ENCODE results near the gene HSPB1.

The HSPB1 gene

DNA sequence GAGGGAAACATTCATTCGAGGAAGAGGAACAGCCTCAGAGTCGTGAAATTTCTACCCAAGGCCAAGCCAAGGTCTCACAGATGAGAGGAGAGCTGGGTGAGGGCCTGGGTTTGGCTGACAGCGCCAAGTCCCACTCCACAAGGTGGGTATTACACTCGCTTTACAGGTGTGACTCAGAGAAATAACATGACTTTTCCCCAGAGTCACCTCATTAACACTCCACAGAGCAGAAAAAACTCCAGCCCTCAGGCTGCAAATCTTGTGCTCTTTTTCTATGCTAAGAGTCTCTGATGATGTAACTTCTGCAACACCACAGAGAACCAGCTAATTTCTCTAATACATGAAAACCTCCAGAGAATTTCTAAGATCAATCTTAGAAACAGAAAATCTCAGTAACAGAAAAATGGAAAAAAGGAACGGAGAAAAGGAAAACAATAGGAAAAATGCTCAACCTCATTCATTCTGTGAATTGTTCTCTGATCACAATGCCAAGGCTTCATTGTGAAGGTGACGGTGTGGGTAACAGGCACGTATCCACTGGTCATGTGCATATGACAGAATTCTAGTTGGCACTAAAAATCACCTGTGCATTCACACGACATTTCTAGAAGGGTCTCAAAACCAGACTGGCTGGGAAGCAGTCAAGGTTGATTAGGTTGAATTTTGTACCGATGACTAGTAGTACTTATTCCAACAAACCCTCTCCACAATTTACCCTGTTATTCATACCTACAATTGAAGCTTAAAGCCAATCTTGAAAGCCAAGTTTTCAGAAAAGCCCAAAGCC, 36.0 kb downstream of the HSPB1 start:
- Histone ChIP-seq H3K4me3 (ENCODE audit: low read length) (no peak overlapping the region), H3K27me3 (replicated peaks; ENCODE audit: control insufficient read depth, insufficient read depth, low read length) (no peaks in the 10 kb centered on the region), H3K9ac (ENCODE audit: low read length) (peak overlapping the region; percentile 78), H3K9me3 (ENCODE audit: control insufficient read depth, low read length) (no peaks in the 10 kb centered on the region), H3K4me1 (ENCODE audit: control insufficient read depth, insufficient read depth, low read length) (peaks cover 71% of the 10 kb centered on the region), H3K36me3 (ENCODE audit: control insufficient read depth, insufficient read depth, low read length, severe bottlenecking) (peaks cover 55% of the 10 kb centered on the region)
- DNase-seq (ENCODE audit: low read depth) = peak; percentile 49

DNA sequence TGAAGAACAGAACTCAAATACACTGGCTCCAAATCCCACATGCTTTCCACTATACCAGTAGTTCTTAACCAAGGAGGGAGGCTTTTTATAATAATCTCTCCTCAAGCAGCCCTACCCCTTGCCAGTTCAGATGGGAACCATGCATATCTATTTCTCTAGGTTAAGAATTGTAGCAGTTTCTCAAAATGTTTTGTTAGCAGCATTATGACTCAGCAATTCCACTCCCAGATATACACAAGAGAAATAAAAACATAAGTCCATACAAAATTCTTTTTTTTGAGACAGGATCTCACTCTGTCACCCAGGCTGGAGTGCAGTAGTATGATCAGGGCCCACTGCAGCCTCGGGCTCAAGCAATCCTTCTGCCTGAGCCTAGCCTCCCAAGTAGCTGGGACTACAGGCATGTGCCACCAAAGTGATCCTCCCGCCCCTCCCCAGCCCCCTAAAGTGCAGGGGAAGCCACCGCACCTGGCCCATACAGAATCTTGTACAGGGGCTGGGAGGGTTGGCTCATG, 38.2 kb downstream of the HSPB1 start:
- Histone ChIP-seq H3K9me3 (ENCODE audit: control insufficient read depth, low read length) (no peaks in the 10 kb centered on the region), H3K27me3 (replicated peaks; ENCODE audit: control insufficient read depth, insufficient read depth, low read length) (no peaks in the 10 kb centered on the region), H3K36me3 (ENCODE audit: control insufficient read depth, insufficient read depth, low read length, severe bottlenecking) (peaks cover 71% of the 10 kb centered on the region), H3K4me1 (ENCODE audit: control insufficient read depth, insufficient read depth, low read length) (peaks cover 58% of the 10 kb centered on the region), H3K9ac (ENCODE audit: low read length) (peak overlapping the region; percentile 61), H3K4me3 (ENCODE audit: low read length) (no peak overlapping the region)
- DNase-seq (ENCODE audit: low read depth) = peak; percentile 88

DNA sequence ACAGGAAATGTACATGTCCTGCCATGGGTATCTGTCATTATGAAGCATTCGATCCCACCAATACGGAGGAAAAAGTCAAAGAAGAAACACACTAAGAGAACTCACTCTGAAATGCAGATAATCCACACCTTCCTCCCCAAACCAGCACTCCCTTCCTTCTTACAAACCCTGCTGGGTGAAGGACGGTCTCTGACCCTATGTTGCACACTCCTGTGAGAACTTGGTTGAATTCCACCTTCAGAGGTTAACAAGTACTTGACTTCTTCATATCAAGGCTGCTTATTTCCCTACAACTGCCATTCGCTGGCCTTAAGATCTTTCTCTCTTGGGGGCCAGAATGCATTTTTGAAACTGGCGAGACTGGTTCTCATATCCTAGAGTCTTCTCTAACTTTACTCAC, 39.7 kb downstream of the HSPB1 start:
- Histone ChIP-seq H3K4me1 (ENCODE audit: control insufficient read depth, insufficient read depth, low read length) (peaks cover 58% of the 10 kb centered on the region), H3K9me3 (ENCODE audit: control insufficient read depth, low read length) (no peaks in the 10 kb centered on the region), H3K9ac (ENCODE audit: low read length) (no peak overlapping the region), H3K36me3 (ENCODE audit: control insufficient read depth, insufficient read depth, low read length, severe bottlenecking) (peaks cover 76% of the 10 kb centered on the region), H3K27me3 (replicated peaks; ENCODE audit: control insufficient read depth, insufficient read depth, low read length) (no peaks in the 10 kb centered on the region), H3K4me3 (ENCODE audit: low read length) (no peak overlapping the region)
- DNase-seq (ENCODE audit: low read depth) = no peak

DNA sequence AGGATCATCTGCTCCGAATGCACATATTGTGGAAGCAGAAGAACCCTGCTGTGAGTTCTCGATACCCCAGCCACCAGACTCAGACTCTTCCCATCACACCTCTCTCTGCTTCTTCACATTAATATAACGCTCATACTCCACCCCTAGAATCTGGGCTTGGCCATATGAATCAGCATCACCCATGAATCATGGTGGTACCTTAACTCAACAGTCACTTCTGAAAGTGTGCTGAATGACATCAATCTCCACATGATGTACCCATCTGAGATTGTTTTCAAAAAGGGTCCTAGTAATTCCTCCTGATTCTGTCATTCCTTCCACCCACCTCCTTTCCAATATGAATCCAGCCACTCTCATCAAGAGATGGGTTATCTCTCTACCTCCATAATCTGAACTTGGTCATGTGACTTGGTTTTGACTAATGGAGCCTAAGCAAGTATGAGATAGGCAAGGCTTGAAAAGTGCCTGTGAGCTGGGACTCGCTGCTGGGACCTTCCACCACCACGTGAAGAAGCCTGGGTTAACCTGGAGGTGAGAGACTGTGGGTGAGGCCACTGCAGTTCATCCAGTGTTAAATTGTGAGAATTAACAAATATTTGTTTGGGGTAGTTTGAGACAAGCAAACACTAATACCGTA, 40.9 kb downstream of the HSPB1 start:
- H3K9ac ChIP-seq (ENCODE audit: low read length) = no peak overlapping the region
- peaks cover 86% of the 10 kb centered on the region for H3K36me3 ChIP-seq (ENCODE audit: control insufficient read depth, insufficient read depth, low read length, severe bottlenecking)

DNA sequence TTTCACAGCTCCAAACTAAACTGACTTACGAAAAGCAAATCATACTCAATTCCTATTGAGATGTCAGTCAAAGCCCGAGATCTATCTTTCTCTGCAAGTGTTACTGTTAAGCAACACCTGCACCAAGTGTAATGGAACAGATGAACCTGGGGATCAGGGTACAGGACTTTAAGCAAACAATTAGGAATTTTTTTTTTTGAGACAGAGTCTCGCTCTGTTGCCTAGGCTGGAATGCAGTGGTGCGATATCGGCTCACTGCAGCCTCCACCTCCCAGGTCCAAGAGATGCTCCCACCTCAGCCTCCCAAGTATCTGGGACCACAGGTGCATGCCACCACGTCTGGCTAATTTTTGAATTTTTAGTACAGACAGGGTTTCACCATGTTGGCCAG, 41.5 kb downstream of the HSPB1 start:
- DNase-seq (ENCODE audit: low read depth) = no peak
- Histone ChIP-seq H3K27me3 (replicated peaks; ENCODE audit: control insufficient read depth, insufficient read depth, low read length) (no peaks in the 10 kb centered on the region), H3K9me3 (ENCODE audit: control insufficient read depth, low read length) (no peaks in the 10 kb centered on the region), H3K4me3 (ENCODE audit: low read length) (no peak overlapping the region), H3K36me3 (ENCODE audit: control insufficient read depth, insufficient read depth, low read length, severe bottlenecking) (peaks cover 87% of the 10 kb centered on the region), H3K4me1 (ENCODE audit: control insufficient read depth, insufficient read depth, low read length) (peaks cover 59% of the 10 kb centered on the region), H3K9ac (ENCODE audit: low read length) (no peak overlapping the region)

More for the DNA sequence above, 40.9 kb downstream of the HSPB1 start:
- H3K9me3 ChIP-seq (ENCODE audit: control insufficient read depth, low read length) = no peaks in the 10 kb centered on the region
- no peaks in the 10 kb centered on the region for H3K27me3 ChIP-seq (replicated peaks; ENCODE audit: control insufficient read depth, insufficient read depth, low read length)
- no peak for DNase-seq (ENCODE audit: low read depth)
- no peak overlapping the region for H3K4me3 ChIP-seq (ENCODE audit: low read length)
- H3K4me1 ChIP-seq (ENCODE audit: control insufficient read depth, insufficient read depth, low read length) = peaks cover 59% of the 10 kb centered on the region

DNA sequence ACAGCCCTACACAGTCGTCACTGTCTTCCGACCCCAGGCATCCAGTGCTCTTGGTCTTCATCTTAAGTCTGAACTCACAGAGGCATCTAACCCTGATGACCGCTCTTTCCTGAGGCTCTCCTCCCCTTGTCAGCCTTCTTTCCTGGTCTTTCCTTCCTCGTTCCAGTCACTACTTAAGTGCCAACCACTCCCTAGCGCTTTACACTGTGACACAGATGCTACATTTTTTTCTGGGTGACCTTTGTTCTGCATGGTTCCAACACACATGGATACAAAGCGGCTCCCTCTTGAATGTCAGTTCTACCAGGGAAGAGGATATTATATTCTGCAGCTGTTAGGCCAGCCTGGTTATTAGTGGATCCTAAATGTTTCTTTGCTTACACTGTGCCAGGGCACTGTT, 43.6 kb downstream of the HSPB1 start:
- no peak overlapping the region for H3K9ac ChIP-seq (ENCODE audit: low read length)
- no peak overlapping the region for H3K4me3 ChIP-seq (ENCODE audit: low read length)
- H3K4me1 ChIP-seq (ENCODE audit: control insufficient read depth, insufficient read depth, low read length) = peaks cover 51% of the 10 kb centered on the region
- peaks cover 97% of the 10 kb centered on the region for H3K36me3 ChIP-seq (ENCODE audit: control insufficient read depth, insufficient read depth, low read length, severe bottlenecking)
- DNase-seq (ENCODE audit: low read depth) = no peak
- H3K27me3 ChIP-seq (replicated peaks; ENCODE audit: control insufficient read depth, insufficient read depth, low read length) = no peaks in the 10 kb centered on the region
- no peaks in the 10 kb centered on the region for H3K9me3 ChIP-seq (ENCODE audit: control insufficient read depth, low read length)

DNA sequence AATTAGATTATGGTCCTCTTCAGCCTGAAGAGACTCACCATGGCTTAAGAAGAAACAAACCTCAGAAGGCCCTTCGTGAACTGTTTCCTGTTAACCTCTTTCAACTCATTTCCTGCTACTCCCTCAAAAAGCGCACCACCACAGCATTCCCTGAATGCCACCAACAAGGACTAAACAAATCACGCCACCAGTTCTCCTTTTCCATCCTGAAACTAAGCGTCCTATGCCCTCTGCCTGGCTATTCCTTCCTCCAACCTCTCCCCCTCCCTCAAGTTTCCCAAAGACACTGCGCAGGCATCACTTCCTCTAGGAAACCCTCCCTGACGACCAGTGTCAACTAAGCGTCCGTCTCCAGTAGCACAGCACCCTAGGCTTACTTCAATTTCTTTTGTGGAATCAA, 44.3 kb downstream of the HSPB1 start:
- Histone ChIP-seq H3K4me1 (ENCODE audit: control insufficient read depth, insufficient read depth, low read length) (peaks cover 46% of the 10 kb centered on the region), H3K36me3 (ENCODE audit: control insufficient read depth, insufficient read depth, low read length, severe bottlenecking) (peaks cover 95% of the 10 kb centered on the region), H3K4me3 (ENCODE audit: low read length) (no peak overlapping the region), H3K9me3 (ENCODE audit: control insufficient read depth, low read length) (no peaks in the 10 kb centered on the region), H3K27me3 (replicated peaks; ENCODE audit: control insufficient read depth, insufficient read depth, low read length) (no peaks in the 10 kb centered on the region), H3K9ac (ENCODE audit: low read length) (no peak overlapping the region)
- DNase-seq (ENCODE audit: low read depth) = no peak

DNA sequence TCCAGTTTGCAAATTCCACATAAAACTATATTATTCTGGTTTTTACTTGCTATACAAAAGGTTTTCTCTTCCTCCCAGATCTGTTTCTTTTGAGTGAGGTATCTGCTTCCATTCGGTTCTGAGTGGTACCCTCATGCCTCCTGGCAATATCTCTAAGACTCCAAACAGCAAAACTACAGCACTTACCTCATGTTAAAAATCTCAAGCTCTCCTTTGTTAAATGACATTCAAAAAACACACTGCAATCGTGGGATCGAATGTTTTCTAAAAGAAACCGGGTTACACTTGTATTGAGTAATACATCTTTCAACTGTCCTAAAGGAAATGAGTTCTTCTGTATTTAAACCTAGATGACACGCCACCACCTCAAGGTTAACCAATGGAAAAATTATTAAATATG, 45.2 kb downstream of the HSPB1 start:
- Histone ChIP-seq H3K36me3 (ENCODE audit: control insufficient read depth, insufficient read depth, low read length, severe bottlenecking) (peaks cover 85% of the 10 kb centered on the region), H3K9me3 (ENCODE audit: control insufficient read depth, low read length) (no peaks in the 10 kb centered on the region)
- no peak for DNase-seq (ENCODE audit: low read depth)

DNA sequence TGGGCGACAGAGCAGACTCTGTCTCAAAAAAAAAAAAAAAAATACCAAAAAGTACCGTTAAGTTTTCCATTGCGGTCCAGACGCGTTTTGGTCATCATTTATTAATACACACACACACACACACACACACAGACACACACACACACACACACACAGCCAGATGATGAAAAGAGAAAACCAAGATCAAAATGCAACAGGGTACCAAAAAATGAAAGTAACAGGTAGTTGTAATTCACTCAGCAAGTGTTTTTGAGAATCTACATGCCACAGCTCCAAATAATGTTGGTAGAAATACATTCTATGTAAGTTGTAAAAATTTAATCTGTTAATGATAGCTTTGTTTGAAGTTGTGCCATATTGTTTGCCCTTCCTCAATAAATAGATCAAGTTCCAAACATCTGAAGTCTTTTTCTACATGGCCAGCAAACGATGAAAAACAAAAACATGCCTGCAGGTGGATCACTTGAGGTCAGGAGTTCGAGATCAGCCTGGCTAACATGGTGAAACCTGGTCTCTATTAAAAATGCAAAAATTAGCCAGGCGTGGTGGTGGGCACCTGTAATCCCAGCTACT, 46.9 kb downstream of the HSPB1 start:
- no peak overlapping the region for H3K4me3 ChIP-seq (ENCODE audit: low read length)
- peaks cover 74% of the 10 kb centered on the region for H3K36me3 ChIP-seq (ENCODE audit: control insufficient read depth, insufficient read depth, low read length, severe bottlenecking)

More for the DNA sequence above, 45.2 kb downstream of the HSPB1 start:
- Histone ChIP-seq H3K9ac (ENCODE audit: low read length) (no peak overlapping the region), H3K27me3 (replicated peaks; ENCODE audit: control insufficient read depth, insufficient read depth, low read length) (no peaks in the 10 kb centered on the region), H3K4me3 (ENCODE audit: low read length) (no peak overlapping the region), H3K4me1 (ENCODE audit: control insufficient read depth, insufficient read depth, low read length) (peaks cover 49% of the 10 kb centered on the region)

DNA sequence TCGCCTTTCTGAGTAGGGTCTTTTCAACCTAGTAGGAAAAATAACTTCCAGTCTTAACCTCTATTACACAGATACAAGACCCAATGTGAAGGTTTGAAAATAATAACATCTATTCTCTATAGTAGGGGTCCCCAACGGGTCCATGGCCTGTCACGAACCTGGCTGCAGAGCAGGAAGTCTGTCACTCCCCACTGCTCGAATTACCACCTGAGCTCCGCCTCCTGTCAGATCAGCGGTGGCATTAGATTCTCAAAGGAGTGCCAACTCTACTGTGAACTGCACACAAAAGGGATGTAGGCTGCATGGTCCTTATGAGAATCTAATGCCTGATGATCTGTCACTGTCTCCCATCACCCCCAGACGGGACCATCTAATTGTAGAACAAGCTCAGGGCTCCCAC, 48.9 kb downstream of the HSPB1 start:
- Histone ChIP-seq H3K4me1 (ENCODE audit: control insufficient read depth, insufficient read depth, low read length) (peaks cover 69% of the 10 kb centered on the region), H3K4me3 (ENCODE audit: low read length) (no peak overlapping the region), H3K36me3 (ENCODE audit: control insufficient read depth, insufficient read depth, low read length, severe bottlenecking) (peaks cover 74% of the 10 kb centered on the region), H3K27me3 (replicated peaks; ENCODE audit: control insufficient read depth, insufficient read depth, low read length) (no peaks in the 10 kb centered on the region), H3K9ac (ENCODE audit: low read length) (no peak overlapping the region), H3K9me3 (ENCODE audit: control insufficient read depth, low read length) (no peaks in the 10 kb centered on the region)
- no peak for DNase-seq (ENCODE audit: low read depth)

More for the DNA sequence above, 46.9 kb downstream of the HSPB1 start:
- no peaks in the 10 kb centered on the region for H3K27me3 ChIP-seq (replicated peaks; ENCODE audit: control insufficient read depth, insufficient read depth, low read length)
- no peak for DNase-seq (ENCODE audit: low read depth)
- peaks cover 54% of the 10 kb centered on the region for H3K4me1 ChIP-seq (ENCODE audit: control insufficient read depth, insufficient read depth, low read length)
- H3K9me3 ChIP-seq (ENCODE audit: control insufficient read depth, low read length) = no peaks in the 10 kb centered on the region
- no peak overlapping the region for H3K9ac ChIP-seq (ENCODE audit: low read length)

DNA sequence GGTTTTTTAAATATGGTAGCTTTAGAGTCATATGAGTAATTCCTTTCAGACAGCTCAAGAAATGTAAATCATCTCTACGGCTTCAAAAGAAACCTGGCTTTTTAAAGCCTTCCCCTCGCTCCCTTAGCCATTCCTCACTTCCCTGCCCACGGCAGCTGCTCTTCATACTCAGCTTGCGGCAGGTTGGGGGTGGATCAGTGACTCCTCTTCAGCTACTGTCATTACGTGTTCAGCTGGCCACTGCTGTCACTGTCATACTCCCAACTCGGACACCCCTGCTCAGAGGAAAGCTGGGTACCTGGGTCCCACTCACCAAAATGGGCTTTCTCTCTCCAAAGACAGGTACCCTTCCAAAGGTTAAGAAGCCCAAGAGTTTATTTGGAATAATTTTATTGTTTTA, 49.7 kb downstream of the HSPB1 start:
- peak overlapping the region; percentile 56 for H3K4me3 ChIP-seq (ENCODE audit: low read length)
- H3K9ac ChIP-seq (ENCODE audit: low read length) = peak overlapping the region; percentile 30
- no peaks in the 10 kb centered on the region for H3K9me3 ChIP-seq (ENCODE audit: control insufficient read depth, low read length)
- H3K36me3 ChIP-seq (ENCODE audit: control insufficient read depth, insufficient read depth, low read length, severe bottlenecking) = peaks cover 72% of the 10 kb centered on the region
- H3K27me3 ChIP-seq (replicated peaks; ENCODE audit: control insufficient read depth, insufficient read depth, low read length) = no peaks in the 10 kb centered on the region
- peaks cover 68% of the 10 kb centered on the region for H3K4me1 ChIP-seq (ENCODE audit: control insufficient read depth, insufficient read depth, low read length)
- DNase-seq (ENCODE audit: low read depth) = no peak

Measured in adipocyte (in vitro differentiated cells).